GM12801 (cell line): ENCODE results near the gene FASTKD1.

Experiments used
- TF ChIP-seq, protein P1 (sequence below): IDR thresholded peaks from one replicate; pipeline ENCODE4 v1.5.1; 2011; ENCODE audit warnings: control low read depth; ENCODE audit not compliant: insufficient read length; ENCODE audit errors: extremely low read depth

FASTKD1 gene

DNA sequence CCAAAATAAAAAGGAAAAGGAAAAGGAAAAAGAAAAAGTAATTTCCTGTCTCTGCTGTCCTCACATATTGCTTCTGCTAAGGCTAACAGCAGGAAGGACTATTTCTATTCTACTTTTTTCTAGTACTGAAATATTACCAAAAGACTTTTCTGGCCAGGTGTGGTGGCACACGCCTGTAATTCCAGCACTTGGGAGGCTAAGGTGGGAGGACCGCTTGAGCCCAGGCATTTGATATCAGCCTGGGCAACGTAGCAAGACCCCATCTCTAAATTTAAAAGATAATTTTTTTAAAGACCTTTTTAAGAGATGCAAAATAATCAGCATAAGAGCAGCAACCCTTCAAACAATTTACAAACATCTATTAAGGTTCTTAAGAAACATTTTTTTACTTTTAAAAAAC is 31.2 kb downstream of the FASTKD1 start:
- TF ChIP-seq, protein P1, sequence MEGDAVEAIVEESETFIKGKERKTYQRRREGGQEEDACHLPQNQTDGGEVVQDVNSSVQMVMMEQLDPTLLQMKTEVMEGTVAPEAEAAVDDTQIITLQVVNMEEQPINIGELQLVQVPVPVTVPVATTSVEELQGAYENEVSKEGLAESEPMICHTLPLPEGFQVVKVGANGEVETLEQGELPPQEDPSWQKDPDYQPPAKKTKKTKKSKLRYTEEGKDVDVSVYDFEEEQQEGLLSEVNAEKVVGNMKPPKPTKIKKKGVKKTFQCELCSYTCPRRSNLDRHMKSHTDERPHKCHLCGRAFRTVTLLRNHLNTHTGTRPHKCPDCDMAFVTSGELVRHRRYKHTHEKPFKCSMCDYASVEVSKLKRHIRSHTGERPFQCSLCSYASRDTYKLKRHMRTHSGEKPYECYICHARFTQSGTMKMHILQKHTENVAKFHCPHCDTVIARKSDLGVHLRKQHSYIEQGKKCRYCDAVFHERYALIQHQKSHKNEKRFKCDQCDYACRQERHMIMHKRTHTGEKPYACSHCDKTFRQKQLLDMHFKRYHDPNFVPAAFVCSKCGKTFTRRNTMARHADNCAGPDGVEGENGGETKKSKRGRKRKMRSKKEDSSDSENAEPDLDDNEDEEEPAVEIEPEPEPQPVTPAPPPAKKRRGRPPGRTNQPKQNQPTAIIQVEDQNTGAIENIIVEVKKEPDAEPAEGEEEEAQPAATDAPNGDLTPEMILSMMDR = no peak

DNA sequence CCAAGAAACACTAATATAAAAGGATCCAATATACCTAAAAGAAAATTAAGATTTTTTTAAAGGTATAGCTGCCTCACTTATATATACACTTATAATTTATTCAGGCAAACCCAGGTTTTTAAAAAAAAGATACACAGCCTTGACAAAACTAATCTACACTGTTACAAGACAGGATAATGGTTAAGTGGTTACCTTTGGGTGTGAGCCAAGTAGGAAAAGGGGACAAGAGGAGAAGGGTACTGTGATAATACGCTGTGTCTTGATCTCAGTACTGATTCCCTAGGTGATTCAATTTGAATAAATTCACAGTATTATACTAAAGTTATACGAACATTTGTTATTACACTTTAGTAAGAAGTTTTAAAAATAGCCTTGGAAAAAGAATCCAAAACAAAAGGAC is 33.5 kb downstream of the FASTKD1 start:
- TF ChIP-seq, protein P1 = no peak

DNA sequence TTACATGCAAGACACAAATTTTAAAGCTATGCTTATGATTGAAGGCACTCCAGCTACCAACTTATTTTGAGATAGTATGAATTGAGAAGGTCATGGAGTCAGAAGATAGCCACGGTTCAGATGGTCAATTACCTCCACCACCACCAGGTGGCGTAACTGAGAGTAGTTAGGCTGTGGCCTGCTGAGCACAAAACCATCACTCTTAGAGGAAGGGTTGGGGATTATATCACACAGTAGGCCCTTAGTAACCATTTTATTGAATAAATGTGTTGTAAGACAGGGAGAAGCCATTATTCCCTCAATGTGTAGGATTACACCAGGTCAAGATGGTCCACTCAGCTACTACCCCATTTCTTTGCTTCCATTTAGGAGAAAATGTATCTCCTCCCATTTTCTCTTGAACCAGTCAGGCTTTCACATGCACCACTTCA is 45.4 kb downstream of the FASTKD1 start:
- TF ChIP-seq, protein P1 = no peak

DNA sequence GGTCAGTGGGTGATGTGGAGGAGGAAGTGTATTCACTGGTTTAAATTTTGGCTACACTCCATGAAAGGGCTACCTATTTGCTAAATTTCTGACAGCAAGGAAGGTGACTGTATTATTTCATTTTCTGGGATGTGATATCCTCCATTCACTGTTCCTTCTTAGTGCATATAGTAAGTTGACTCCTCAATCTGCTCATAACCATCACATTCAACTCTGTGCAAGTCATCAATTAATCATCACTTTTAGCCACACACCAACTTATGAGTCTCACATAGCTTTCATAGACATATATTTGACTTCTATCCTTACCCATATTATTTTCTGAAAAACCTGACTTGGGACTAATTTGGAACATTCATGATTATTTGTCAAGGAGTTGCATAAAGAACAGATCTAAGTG is 47.2 kb downstream of the FASTKD1 start:
- TF ChIP-seq, protein P1 = no peak

DNA sequence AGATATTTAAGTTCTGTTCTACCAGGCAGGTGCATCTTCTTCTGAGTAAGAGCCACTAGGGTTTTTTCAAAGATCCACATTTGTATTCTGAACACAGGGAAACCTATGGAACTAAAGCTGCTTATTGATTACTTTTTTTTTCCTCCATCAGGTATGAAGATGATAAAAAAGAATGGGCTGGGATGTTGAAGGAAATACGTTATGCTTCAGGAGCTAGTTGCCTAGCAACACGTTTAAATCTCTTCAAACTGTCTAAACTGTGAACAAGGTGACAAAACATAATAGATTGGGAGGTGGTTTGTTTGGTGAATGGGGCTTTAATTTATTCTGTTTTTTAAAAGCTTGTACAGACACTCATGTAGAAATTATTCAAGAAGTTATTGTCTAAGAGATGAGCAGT is 48.2 kb downstream of the FASTKD1 start:
- TF ChIP-seq, protein P1 = no peak

DNA sequence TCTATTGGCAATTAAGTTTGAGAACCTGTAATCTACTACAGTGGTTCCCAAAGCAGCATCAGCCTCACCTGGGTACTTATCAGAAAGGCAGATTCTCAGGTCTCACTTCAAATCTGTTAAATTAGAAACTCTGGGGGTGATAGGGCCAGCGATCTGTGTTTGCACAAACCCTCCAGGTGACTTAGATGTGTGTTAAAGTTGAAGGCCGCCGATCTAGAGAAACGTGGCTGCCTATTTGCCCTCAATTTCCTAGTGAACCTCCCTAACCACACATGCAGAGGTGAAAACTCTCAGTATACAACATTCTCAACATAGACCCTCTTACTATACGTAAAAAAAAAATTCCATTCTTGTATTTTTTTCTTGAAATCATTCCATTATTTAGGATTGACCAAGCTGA is 50.0 kb downstream of the FASTKD1 start:
- TF ChIP-seq, protein P1 = no peak

DNA sequence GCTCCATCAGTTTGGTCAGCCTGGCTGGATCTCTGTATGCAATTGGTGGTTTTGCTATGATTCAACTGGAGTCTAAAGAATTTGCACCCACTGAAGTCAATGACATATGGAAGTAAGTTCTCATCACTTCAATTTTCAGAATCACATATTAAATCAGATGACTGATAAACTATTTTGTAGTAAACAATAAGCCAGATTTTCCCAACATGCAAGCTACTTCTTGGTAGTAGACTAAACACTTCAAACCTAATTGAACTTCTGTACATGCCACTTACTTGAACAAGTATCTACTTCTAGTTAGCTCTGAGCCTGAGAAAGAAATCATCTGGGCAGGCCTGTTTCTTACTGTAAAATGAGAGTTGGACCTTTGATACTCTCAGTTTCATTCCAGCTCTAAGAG is 52.8 kb downstream of the FASTKD1 start:
- TF ChIP-seq, protein P1 = no peak

DNA sequence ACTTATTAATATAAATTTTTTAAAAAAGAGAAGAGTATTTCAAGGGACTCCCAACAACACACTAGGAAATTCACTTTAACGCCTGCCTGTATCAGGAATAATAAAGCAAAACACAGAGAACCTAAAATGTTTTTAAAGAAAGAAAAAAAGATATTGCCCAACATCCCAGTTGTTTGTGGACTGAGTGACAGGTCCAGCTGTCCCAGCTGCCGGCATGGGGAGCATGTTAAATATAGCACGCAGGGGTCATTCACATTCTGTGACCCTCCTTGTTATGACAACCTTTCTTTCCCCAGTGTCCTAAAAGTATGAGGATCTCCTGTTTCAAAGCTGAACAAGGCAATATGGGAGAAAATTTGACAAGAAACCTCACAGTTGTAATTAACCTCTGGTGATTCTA is 59.7 kb downstream of the FASTKD1 start:
- TF ChIP-seq, protein P1 = no peak
